ENCODE data around the gene ECHS1. TPM values are rescaled to one million over a fixed set of nuclear protein-coding genes. Genes with fewer than 3 reads are reported as not detected.

Gene ECHS1
- total and polyA plus RNA-seq, 2 of the 8 experiments (the other 6 are each of a cell fraction or from before 2014, with no cell fraction given): 41.7 to 101 TPM

DNA sequence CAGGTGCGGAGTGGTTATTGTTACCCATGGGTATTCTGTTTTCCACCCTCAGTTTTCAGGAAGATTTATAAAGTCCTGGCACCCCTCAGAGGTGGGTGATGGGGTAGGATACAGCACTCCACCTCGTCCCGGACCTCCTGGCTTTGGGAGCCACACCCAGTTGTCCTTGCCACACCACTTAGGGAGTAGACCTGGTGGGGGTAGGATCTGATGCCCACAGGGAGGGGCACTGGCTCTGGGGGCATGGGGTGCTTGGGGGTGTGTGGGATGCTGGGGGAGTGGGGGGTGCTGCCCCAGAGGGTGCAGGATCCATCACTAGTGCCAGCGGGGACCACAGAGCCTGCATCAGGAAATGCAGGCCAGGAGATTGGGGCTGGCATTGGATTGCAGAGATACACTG lies 60.0 kb downstream of the ECHS1 start (continued):
- TF ChIP-seq, protein P1, sequence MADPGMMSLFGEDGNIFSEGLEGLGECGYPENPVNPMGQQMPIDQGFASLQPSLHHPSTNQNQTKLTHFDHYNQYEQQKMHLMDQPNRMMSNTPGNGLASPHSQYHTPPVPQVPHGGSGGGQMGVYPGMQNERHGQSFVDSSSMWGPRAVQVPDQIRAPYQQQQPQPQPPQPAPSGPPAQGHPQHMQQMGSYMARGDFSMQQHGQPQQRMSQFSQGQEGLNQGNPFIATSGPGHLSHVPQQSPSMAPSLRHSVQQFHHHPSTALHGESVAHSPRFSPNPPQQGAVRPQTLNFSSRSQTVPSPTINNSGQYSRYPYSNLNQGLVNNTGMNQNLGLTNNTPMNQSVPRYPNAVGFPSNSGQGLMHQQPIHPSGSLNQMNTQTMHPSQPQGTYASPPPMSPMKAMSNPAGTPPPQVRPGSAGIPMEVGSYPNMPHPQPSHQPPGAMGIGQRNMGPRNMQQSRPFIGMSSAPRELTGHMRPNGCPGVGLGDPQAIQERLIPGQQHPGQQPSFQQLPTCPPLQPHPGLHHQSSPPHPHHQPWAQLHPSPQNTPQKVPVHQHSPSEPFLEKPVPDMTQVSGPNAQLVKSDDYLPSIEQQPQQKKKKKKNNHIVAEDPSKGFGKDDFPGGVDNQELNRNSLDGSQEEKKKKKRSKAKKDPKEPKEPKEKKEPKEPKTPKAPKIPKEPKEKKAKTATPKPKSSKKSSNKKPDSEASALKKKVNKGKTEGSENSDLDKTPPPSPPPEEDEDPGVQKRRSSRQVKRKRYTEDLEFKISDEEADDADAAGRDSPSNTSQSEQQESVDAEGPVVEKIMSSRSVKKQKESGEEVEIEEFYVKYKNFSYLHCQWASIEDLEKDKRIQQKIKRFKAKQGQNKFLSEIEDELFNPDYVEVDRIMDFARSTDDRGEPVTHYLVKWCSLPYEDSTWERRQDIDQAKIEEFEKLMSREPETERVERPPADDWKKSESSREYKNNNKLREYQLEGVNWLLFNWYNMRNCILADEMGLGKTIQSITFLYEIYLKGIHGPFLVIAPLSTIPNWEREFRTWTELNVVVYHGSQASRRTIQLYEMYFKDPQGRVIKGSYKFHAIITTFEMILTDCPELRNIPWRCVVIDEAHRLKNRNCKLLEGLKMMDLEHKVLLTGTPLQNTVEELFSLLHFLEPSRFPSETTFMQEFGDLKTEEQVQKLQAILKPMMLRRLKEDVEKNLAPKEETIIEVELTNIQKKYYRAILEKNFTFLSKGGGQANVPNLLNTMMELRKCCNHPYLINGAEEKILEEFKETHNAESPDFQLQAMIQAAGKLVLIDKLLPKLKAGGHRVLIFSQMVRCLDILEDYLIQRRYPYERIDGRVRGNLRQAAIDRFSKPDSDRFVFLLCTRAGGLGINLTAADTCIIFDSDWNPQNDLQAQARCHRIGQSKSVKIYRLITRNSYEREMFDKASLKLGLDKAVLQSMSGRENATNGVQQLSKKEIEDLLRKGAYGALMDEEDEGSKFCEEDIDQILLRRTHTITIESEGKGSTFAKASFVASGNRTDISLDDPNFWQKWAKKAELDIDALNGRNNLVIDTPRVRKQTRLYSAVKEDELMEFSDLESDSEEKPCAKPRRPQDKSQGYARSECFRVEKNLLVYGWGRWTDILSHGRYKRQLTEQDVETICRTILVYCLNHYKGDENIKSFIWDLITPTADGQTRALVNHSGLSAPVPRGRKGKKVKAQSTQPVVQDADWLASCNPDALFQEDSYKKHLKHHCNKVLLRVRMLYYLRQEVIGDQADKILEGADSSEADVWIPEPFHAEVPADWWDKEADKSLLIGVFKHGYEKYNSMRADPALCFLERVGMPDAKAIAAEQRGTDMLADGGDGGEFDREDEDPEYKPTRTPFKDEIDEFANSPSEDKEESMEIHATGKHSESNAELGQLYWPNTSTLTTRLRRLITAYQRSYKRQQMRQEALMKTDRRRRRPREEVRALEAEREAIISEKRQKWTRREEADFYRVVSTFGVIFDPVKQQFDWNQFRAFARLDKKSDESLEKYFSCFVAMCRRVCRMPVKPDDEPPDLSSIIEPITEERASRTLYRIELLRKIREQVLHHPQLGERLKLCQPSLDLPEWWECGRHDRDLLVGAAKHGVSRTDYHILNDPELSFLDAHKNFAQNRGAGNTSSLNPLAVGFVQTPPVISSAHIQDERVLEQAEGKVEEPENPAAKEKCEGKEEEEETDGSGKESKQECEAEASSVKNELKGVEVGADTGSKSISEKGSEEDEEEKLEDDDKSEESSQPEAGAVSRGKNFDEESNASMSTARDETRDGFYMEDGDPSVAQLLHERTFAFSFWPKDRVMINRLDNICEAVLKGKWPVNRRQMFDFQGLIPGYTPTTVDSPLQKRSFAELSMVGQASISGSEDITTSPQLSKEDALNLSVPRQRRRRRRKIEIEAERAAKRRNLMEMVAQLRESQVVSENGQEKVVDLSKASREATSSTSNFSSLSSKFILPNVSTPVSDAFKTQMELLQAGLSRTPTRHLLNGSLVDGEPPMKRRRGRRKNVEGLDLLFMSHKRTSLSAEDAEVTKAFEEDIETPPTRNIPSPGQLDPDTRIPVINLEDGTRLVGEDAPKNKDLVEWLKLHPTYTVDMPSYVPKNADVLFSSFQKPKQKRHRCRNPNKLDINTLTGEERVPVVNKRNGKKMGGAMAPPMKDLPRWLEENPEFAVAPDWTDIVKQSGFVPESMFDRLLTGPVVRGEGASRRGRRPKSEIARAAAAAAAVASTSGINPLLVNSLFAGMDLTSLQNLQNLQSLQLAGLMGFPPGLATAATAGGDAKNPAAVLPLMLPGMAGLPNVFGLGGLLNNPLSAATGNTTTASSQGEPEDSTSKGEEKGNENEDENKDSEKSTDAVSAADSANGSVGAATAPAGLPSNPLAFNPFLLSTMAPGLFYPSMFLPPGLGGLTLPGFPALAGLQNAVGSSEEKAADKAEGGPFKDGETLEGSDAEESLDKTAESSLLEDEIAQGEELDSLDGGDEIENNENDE (IDR thresholded peaks at IDR 0.05; ENCODE audit: insufficient replicate concordance, low read length): no peak
- no peak for TF ChIP-seq USF2 (IDR thresholded peaks at IDR 0.05; ENCODE audit: low read length)
- TF ChIP-seq SIX5 (IDR thresholded peaks at IDR 0.05; ENCODE audit: low read depth, low read length): no peak
- TF ChIP-seq SP2 (IDR thresholded peaks at IDR 0.05; ENCODE audit: low read length): no peak
